Loucy (cell line): ENCODE measurements around the gene SYT7.

Source experiments
- H2AFZ ChIP-seq: fragments of 200-600 bp; sonication (generic); 2 replicates; pipeline ENCODE4 v1.6.0; 2016; ENCODE audit warnings: antibody characterized with exemption, mild to moderate bottlenecking, low read length, moderate library complexity
- H3F3A ChIP-seq: fragments of 200-600 bp; 2 replicates; pipeline ENCODE4 v1.6.0; 2016; ENCODE audit warnings: antibody characterized with exemption, low read depth, mild to moderate bottlenecking
- H3K27me3 ChIP-seq: fragments of 200-600 bp; sonication (generic); 2 replicates; pipeline ENCODE4 v1.6.1; 2014; ENCODE audit warnings: low read length, mild to moderate bottlenecking; ENCODE audit not compliant: insufficient read depth, poor library complexity, severe bottlenecking
- H3K36me3 ChIP-seq: fragments of 200-600 bp; sonication (generic); 2 replicates; pipeline ENCODE4 v1.6.1; 2016; ENCODE audit warnings: low read length; ENCODE audit not compliant: insufficient read depth
- H3K4me1 ChIP-seq: fragments of 200-600 bp; sonication (generic); 2 replicates; pipeline ENCODE4 v1.5.1; 2014; ENCODE audit warnings: low read length, mild to moderate bottlenecking; ENCODE audit not compliant: insufficient read depth, poor library complexity, severe bottlenecking
- H3K4me2 ChIP-seq: fragments of 200-600 bp; sonication (generic); 2 replicates; pipeline ENCODE4 v1.6.0; 2014; ENCODE audit warnings: antibody characterized with exemption, low read length, low read depth, mild to moderate bottlenecking; ENCODE audit not compliant: poor library complexity, severe bottlenecking
- H3K4me3 ChIP-seq: fragments of 200-600 bp; sonication (generic); 2 replicates; pipeline ENCODE4 v1.5.1; 2014; ENCODE audit warnings: low read length, mild to moderate bottlenecking, mixed read lengths; ENCODE audit not compliant: poor library complexity, severe bottlenecking
- H3K79me2 ChIP-seq: fragments of 200-600 bp; sonication (generic); 2 replicates; pipeline ENCODE4 v1.6.1; 2014; ENCODE audit warnings: low read length; ENCODE audit not compliant: insufficient read depth
- H3K9ac ChIP-seq: fragments of 200-600 bp; sonication (generic); 2 replicates; pipeline ENCODE4 v1.6.0; 2014; ENCODE audit warnings: mild to moderate bottlenecking, low read depth, low read length, moderate library complexity; ENCODE audit not compliant: poor library complexity, severe bottlenecking
- H3K9me2 ChIP-seq: fragments of 200-600 bp; sonication (generic); replicated peaks from 2 replicates; pipeline ENCODE4 v1.6.1; 2016; ENCODE audit warnings: low read depth, low read length, mixed read lengths
- H3K9me3 ChIP-seq: fragments of 200-600 bp; sonication (generic); 2 replicates; pipeline ENCODE4 v1.6.1; 2014; ENCODE audit warnings: mild to moderate bottlenecking, antibody characterized with exemption, low read length, low read depth; ENCODE audit not compliant: insufficient read depth
- H4K20me1 ChIP-seq: fragments of 200-600 bp; sonication (generic); 2 replicates; pipeline ENCODE4 v1.6.0; 2014; ENCODE audit warnings: antibody characterized with exemption, low read length, mild to moderate bottlenecking; ENCODE audit not compliant: insufficient read depth, poor library complexity, severe bottlenecking
- EZH2phosphoT487 ChIP-seq: fragments of 200-600 bp; IDR thresholded peaks from 2 replicates; pipeline ENCODE4 v1.6.1; 2018; ENCODE audit warnings: antibody characterized with exemption, mild to moderate bottlenecking, moderate library complexity, borderline replicate concordance
- TF ChIP-seq, protein P1 (sequence below): fragments of 200-600 bp; sonication (generic); conservative IDR thresholded peaks from 2 replicates; pipeline ENCODE4 v1.5.1; 2014; ENCODE audit warnings: mild to moderate bottlenecking, antibody characterized with exemption, low read length

The SYT7 gene

GRCh38 chr11:61498767-61499341, 82.0 kb downstream of the SYT7 start:
- Histone ChIP-seq H3K9me2 (no peaks in the 10 kb centered on the region), H3K4me2 (no peak overlapping the region), H3K27me3 (no peaks in the 10 kb centered on the region), H3F3A (no peaks in the 10 kb centered on the region), H3K4me1 (no peaks in the 10 kb centered on the region), H4K20me1 (no peaks in the 10 kb centered on the region), H3K79me2 (no peaks in the 10 kb centered on the region), H2AFZ (no peak overlapping the region), H3K9me3 (no peaks in the 10 kb centered on the region), H3K4me3 (no peak overlapping the region), H3K9ac (no peak overlapping the region), H3K36me3 (no peaks in the 10 kb centered on the region)
- TF ChIP-seq EZH2phosphoT487, result no peak
- TF ChIP-seq, protein P1, sequence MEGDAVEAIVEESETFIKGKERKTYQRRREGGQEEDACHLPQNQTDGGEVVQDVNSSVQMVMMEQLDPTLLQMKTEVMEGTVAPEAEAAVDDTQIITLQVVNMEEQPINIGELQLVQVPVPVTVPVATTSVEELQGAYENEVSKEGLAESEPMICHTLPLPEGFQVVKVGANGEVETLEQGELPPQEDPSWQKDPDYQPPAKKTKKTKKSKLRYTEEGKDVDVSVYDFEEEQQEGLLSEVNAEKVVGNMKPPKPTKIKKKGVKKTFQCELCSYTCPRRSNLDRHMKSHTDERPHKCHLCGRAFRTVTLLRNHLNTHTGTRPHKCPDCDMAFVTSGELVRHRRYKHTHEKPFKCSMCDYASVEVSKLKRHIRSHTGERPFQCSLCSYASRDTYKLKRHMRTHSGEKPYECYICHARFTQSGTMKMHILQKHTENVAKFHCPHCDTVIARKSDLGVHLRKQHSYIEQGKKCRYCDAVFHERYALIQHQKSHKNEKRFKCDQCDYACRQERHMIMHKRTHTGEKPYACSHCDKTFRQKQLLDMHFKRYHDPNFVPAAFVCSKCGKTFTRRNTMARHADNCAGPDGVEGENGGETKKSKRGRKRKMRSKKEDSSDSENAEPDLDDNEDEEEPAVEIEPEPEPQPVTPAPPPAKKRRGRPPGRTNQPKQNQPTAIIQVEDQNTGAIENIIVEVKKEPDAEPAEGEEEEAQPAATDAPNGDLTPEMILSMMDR, result no peak

GRCh38 chr11:61497876-61498275, 83.0 kb downstream of the SYT7 start:
- H3K4me2 ChIP-seq, result no peak overlapping the region
- H3K4me3 ChIP-seq, result no peak overlapping the region
- H3F3A ChIP-seq, result no peaks in the 10 kb centered on the region
- H2AFZ ChIP-seq, result no peak overlapping the region
- no peak for TF ChIP-seq EZH2phosphoT487
- TF ChIP-seq, protein P1, result no peak
- H3K9me3 ChIP-seq, result no peaks in the 10 kb centered on the region
- no peaks in the 10 kb centered on the region for H3K27me3 ChIP-seq
- no peaks in the 10 kb centered on the region for H3K4me1 ChIP-seq
- H3K9me2 ChIP-seq, result no peaks in the 10 kb centered on the region
- no peaks in the 10 kb centered on the region for H3K36me3 ChIP-seq
- no peaks in the 10 kb centered on the region for H4K20me1 ChIP-seq
- H3K9ac ChIP-seq, result no peak overlapping the region
- no peaks in the 10 kb centered on the region for H3K79me2 ChIP-seq

GRCh38 chr11:61497473-61497872, 83.4 kb downstream of the SYT7 start:
- no peak overlapping the region for H3K4me2 ChIP-seq
- H3K4me3 ChIP-seq, result no peak overlapping the region
- no peaks in the 10 kb centered on the region for H3F3A ChIP-seq
- H3K79me2 ChIP-seq, result no peaks in the 10 kb centered on the region
- no peak overlapping the region for H2AFZ ChIP-seq
- H3K9me3 ChIP-seq, result no peaks in the 10 kb centered on the region
- no peaks in the 10 kb centered on the region for H3K27me3 ChIP-seq
- no peak overlapping the region for H3K9ac ChIP-seq
- TF ChIP-seq, protein P1, result no peak
- no peak for TF ChIP-seq EZH2phosphoT487
- H3K36me3 ChIP-seq, result no peaks in the 10 kb centered on the region
- no peaks in the 10 kb centered on the region for H3K4me1 ChIP-seq
- H3K9me2 ChIP-seq, result no peaks in the 10 kb centered on the region
- H4K20me1 ChIP-seq, result no peaks in the 10 kb centered on the region
